Skeletal muscle tissue (tissue), 4 donors: ENCODE results near the gene GALNT18. TPM values are rescaled to one million over a fixed set of nuclear protein-coding genes. Genes with fewer than 3 reads are reported as not detected.

Experiments
- H3K27ac ChIP-seq: one replicate; pipeline ENCODE4 v1.7.0; 2013; ENCODE audit warnings: mild to moderate bottlenecking, low read depth, low read length, inconsistent platforms
- H3K27me3 ChIP-seq, 3 donors: one replicate each; pipeline ENCODE4 v1.7.0; 2013; ENCODE audit warnings: low read length in 3 of 3; ENCODE audit not compliant: control insufficient read depth in 3 of 3, insufficient read depth in 3 of 3
- H3K36me3 ChIP-seq, 3 donors: one replicate each; pipeline ENCODE4 v1.7.0; 2013; ENCODE audit warnings: low read length in 3 of 3; ENCODE audit not compliant: control insufficient read depth in 3 of 3, insufficient read depth in 3 of 3
- H3K4me1 ChIP-seq, 3 donors: one replicate each; pipeline ENCODE4 v1.7.0; 2013; ENCODE audit warnings: low read length in 3 of 3, mild to moderate bottlenecking in 3 of 3; ENCODE audit not compliant: control insufficient read depth in 3 of 3, insufficient read depth in 3 of 3
- H3K4me3 ChIP-seq, 3 donors: one replicate each; pipeline ENCODE4 v1.7.0; 2013; ENCODE audit warnings: low read length in 3 of 3
- H3K9ac ChIP-seq, 3 donors: one replicate each; pipeline ENCODE4 v1.7.0; 2013; ENCODE audit warnings: low read length in 3 of 3, mild to moderate bottlenecking in 3 of 3, moderate library complexity in 2 of 3, low read depth in 1 of 3
- H3K9me3 ChIP-seq, 3 donors: one replicate each; pipeline ENCODE4 v1.7.0; 2013; ENCODE audit warnings: low read length in 3 of 3; ENCODE audit not compliant: control insufficient read depth in 3 of 3
- total RNA-seq: library from RNA; depleted of rRNA; stranded (reverse); fragments of >200 nt; gene quantifications from one replicate; pipeline ENCODE4 v1.2.3, GENCODE V29; 2014
- donor health status: Osteomylitis.

GALNT18 gene
- total RNA-seq, 1 donor from 2014 or later, result 9.4 TPM

DNA sequence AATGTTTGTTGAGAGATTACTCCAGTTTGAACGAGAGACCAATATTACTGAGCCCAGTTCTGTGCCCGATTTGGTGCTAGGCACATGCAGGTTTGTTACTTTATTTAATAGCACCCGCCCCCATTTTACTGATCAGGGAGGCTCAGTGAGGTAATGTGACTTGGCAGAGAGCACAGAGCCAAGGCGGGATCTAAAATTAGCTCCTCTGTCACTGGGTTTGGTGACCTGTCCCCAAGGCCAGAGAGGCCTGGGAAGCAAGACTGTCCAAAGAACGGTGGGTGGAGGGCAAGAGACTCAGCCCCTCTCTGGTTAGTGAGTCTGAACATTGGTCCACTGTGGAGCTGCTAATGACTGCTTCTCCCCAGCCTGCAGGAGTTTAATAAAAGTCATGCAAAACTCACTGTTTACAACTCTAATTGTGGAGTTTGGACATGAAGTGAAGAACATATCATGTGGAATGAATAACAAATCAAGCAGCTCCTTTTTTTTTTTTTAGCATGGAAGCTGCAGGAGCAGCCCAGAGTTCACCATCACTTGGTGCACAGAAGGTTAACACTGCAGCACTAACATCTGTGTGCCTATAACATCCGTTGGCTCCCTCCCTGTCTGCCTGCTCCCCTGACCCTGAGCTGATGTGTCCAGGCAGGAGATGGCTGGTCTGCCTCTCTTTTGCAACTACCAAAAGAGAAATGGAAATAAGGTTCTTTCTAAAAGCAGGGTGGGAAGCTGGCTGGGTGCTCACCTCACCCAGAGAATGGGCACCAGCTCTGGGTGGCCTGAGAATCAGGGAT, 307.7 kb downstream of the GALNT18 start:
- peaks cover 6 to 20% (median 19%) of the 10 kb centered on the region in 3 donors for H3K4me1 ChIP-seq
- H3K27ac ChIP-seq, result peak overlapping the region; percentile 68
- H3K9me3 ChIP-seq, result no peaks in the 10 kb centered on the region
- H3K27me3 ChIP-seq, result no peaks in the 10 kb centered on the region
- H3K9ac ChIP-seq, result peak overlapping the region in 1 of 3 donors; percentile 55
- H3K4me3 ChIP-seq, result no peak overlapping the region
- no peaks in the 10 kb centered on the region for H3K36me3 ChIP-seq

DNA sequence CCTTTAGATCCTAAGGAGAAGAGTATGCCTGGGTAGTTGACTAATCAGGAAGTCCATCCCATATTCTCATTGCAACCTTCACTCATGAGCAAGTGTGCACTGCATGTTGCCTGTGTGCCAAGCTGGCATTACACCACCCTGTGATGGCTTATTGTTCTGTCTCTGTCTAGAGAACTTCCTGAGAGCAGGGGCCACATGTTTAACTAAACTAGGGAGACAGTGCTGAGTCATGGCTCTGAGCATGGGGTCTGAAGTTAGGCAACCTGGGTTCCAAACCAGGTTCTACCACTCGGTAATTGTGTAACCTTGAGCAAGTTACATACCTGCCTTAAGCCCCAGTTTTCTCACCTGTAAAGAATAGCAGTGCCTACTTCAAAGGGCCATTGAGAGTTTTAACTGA, 308.4 kb downstream of the GALNT18 start:
- H3K9me3 ChIP-seq, result no peaks in the 10 kb centered on the region
- H3K4me1 ChIP-seq, result peaks cover 6 to 20% (median 19%) of the 10 kb centered on the region in 3 donors
- peak overlapping the region; percentile 68 for H3K27ac ChIP-seq
- no peak overlapping the region for H3K4me3 ChIP-seq
- no peak overlapping the region for H3K9ac ChIP-seq
- no peaks in the 10 kb centered on the region for H3K36me3 ChIP-seq
- no peaks in the 10 kb centered on the region for H3K27me3 ChIP-seq

DNA sequence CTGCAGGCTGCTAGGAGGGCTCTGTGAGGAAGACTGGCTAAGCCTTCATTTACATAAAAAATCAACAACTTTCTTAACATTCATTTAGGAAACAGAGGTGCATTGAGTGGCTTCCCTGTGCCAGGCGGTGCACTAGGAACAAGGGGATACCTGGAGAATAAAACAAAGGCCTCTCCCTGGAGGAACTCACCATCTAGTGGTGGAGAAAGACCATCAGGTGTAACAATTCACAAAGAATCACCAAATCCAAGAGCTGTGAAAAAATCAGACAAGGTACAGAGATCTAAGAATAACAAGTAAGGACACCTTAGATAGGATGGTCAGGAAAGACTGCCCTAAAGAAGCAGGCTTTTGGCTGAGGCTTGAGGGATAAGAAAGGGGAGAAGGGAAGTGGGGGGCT, 309.1 kb downstream of the GALNT18 start:
- H3K9me3 ChIP-seq, result no peaks in the 10 kb centered on the region
- no peak overlapping the region for H3K9ac ChIP-seq
- no peak overlapping the region for H3K27ac ChIP-seq
- H3K36me3 ChIP-seq, result no peaks in the 10 kb centered on the region
- H3K4me3 ChIP-seq, result no peak overlapping the region
- peaks cover 6 to 20% (median 19%) of the 10 kb centered on the region in 3 donors for H3K4me1 ChIP-seq
- no peaks in the 10 kb centered on the region for H3K27me3 ChIP-seq

DNA sequence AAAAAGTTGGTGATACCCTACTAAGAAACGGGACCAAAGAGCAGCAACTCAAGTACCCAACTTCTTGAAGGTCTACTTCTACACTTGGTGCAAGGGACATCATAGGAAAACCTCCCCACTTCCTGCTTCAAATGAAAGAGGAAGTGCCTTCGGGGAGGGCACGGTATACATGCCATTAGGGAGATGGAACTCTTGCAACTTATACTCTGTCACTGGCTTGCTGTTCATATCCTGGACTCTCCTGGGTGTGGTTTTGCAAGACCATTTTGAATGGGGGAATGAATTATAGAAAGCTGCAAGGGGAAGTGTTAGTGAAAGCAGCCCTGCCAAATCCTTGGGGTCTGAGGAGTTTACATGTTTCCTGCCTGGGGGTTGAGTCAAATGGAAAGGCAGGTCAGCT, 310.6 kb downstream of the GALNT18 start:
- Histone ChIP-seq H3K9me3 (no peaks in the 10 kb centered on the region), H3K36me3 (no peaks in the 10 kb centered on the region), H3K27me3 (no peaks in the 10 kb centered on the region), H3K9ac (no peak overlapping the region), H3K4me1 (peaks cover 6 to 20% (median 19%) of the 10 kb centered on the region in 3 donors), H3K27ac (no peak overlapping the region), H3K4me3 (no peak overlapping the region)

DNA sequence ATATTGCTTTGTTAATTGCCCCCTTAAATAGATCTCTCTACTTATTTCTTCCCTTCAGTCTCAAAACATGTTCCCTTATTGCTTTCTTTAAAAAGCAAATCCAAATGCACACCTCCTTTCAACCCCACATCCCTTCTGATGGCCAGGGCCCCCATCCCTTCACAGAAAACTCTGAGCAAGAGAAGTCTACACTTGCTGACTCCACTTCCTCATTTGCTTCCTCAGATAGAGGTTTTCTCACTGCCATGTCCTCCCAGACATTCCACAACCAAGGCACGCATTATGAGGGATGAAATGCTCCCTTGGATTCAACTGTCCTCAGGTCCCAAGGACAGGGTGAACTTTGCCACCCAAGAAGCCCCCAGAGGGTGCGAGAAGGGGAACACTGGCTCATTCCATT, 311.9 kb downstream of the GALNT18 start:
- Histone ChIP-seq H3K27ac (no peak overlapping the region), H3K4me3 (no peak overlapping the region), H3K9ac (no peak overlapping the region), H3K4me1 (peaks cover 6 to 20% (median 19%) of the 10 kb centered on the region in 3 donors), H3K27me3 (no peaks in the 10 kb centered on the region), H3K36me3 (no peaks in the 10 kb centered on the region), H3K9me3 (no peaks in the 10 kb centered on the region)

DNA sequence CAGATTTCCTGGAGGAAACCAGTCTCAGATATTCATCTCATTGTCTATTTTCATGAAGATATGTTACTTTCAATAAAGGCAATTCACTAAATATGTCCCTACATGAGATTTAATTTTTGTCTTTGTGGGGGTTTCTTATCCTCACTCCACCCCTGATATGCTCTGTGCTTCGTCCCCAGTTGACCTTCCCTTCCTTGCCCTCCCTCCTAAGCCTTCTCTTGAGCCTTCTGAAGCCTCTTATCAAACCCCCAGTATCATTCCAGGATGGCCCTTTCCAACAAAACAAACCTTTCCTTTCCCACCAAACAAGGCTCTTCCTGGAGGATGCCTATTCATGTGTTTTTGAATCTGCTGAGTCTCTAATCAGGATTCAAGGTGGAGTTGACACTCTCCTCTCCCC, 313.6 kb downstream of the GALNT18 start:
- no peaks in the 10 kb centered on the region for H3K27me3 ChIP-seq
- H3K36me3 ChIP-seq, result no peaks in the 10 kb centered on the region
- H3K9ac ChIP-seq, result no peak overlapping the region
- H3K4me1 ChIP-seq, result peaks cover 0 to 7% (median 3%) of the 10 kb centered on the region in 3 donors
- no peaks in the 10 kb centered on the region for H3K9me3 ChIP-seq
- no peak overlapping the region for H3K27ac ChIP-seq
- no peak overlapping the region for H3K4me3 ChIP-seq

DNA sequence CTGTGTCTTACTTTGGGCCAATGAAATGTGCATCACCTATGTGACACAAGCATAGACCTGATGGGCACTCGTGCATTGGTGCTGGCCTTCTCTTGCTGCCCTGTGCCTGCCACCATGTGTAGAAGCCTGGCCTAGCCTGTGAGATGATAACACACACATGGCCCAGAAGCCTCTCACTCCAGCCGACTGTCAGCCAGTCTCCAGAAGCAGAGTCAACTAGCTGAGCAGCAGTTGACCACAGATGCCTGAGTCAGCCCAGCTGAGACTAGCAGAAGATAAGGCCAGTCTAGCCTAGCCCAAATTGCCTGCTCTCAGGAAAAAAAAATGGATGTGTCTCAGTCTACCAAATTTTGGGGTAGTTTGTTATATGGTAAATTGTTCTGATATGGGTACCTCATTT, 314.9 kb downstream of the GALNT18 start:
- H3K36me3 ChIP-seq, result no peaks in the 10 kb centered on the region
- H3K9ac ChIP-seq, result no peak overlapping the region
- H3K9me3 ChIP-seq, result no peaks in the 10 kb centered on the region
- no peak overlapping the region for H3K4me3 ChIP-seq
- H3K4me1 ChIP-seq, result peaks cover 0 to 4% (median 0%) of the 10 kb centered on the region in 3 donors
- no peaks in the 10 kb centered on the region for H3K27me3 ChIP-seq
- H3K27ac ChIP-seq, result no peak overlapping the region

DNA sequence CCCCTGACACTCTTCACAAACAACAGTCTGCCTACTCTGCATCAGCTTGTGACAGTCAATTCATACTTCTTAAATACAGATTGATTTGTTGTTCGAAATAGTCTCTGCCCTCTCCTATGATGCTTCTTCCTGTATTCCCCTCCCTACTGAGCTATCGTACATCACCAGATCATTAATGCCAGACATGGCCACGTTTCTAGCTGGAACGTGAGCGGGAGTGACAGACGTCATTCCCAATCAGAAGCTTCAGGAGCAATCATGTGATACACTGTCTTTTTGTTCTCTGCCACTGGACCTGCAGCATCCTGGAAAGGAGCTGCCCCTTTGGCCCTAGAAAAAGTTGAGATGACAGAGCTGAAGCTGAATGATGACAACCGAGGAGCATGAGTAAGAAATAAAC, 317.3 kb downstream of the GALNT18 start:
- no peak overlapping the region for H3K27ac ChIP-seq
- no peaks in the 10 kb centered on the region for H3K27me3 ChIP-seq

DNA sequence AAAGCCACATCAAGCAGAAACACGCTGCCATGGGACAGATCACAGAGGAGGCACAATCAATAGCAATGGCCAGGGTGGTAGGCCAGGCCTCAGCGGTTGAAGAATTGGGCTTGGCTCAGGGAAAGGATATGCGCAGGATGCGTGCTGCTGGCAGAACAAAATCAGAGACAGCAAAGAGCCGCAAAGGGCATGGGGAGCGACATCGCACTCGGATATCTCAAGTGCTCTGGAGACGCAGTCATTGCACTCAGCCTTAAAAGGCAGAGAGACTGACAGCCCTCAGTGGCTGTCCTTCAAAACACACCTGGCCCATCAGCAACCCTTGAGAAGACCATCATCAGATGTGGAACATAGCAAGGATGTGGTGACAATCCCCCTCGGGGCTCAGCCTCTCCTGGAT, 319.2 kb downstream of the GALNT18 start:
- H3K4me3 ChIP-seq, result no peak overlapping the region
- peaks cover 0 to under 1% (median 0%) of the 10 kb centered on the region in 3 donors for H3K36me3 ChIP-seq
- H3K9me3 ChIP-seq, result no peaks in the 10 kb centered on the region
- H3K9ac ChIP-seq, result no peak overlapping the region
- no peaks in the 10 kb centered on the region for H3K27me3 ChIP-seq
- H3K4me1 ChIP-seq, result peaks cover 0 to 4% (median 0%) of the 10 kb centered on the region in 3 donors
- no peak overlapping the region for H3K27ac ChIP-seq

More for the DNA sequence above, 317.3 kb downstream of the GALNT18 start:
- no peaks in the 10 kb centered on the region for H3K9me3 ChIP-seq
- H3K4me1 ChIP-seq, result peaks cover 0 to 4% (median 0%) of the 10 kb centered on the region in 3 donors
- no peak overlapping the region for H3K4me3 ChIP-seq
- H3K36me3 ChIP-seq, result no peaks in the 10 kb centered on the region
- no peak overlapping the region for H3K9ac ChIP-seq

DNA sequence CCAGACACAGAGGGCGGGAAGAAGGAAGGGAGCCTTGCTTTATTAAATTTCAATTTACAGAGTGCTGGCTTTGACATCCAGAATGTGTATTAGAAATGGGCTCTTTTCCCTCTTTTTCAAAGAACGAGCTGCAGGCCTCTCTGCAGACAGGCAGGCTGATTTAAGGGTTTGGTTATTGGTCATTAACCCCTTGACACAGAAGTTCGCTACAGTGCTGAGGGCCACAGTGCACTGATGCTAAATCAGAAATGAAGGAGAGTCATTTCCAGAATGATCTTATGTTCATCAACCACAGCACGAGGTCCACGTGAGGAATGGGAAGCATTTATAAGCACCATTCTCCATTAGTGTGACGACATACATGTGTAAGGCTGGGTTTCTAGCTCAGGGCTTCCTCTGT, 320.6 kb downstream of the GALNT18 start:
- Histone ChIP-seq H3K9me3 (no peaks in the 10 kb centered on the region), H3K4me3 (no peak overlapping the region), H3K27me3 (no peaks in the 10 kb centered on the region), H3K9ac (no peak overlapping the region), H3K4me1 (peaks cover 0 to 4% (median 0%) of the 10 kb centered on the region in 3 donors), H3K27ac (no peak overlapping the region), H3K36me3 (peaks cover 0 to 2% (median 0%) of the 10 kb centered on the region in 3 donors)
